Astrocyte (in vitro differentiated cells and primary cell): ENCODE data around the gene DYNLT1. TPM values are rescaled to one million over a fixed set of nuclear protein-coding genes. Genes with fewer than 3 reads are reported as not detected.
A peak's percentile ranks its signal among the peaks of the same experiment; 100 is the strongest.

ENCODE experiments used
- DNase-seq: peaks from one replicate; pipeline ENCODE4 v3.0.0-alpha.2; 2010; ENCODE audit warnings: low read depth
- FAIRE-seq: peaks from 2 replicates; lab custom pipeline; 2011; peaks lifted over from hg19 to GRCh38; lab: Jason Lieb, UNC
- H2AFZ ChIP-seq: 2 replicates; pipeline ENCODE4 v1.6.0; 2012; ENCODE audit warnings: low read depth, low read length, inconsistent platforms
- H3K27ac ChIP-seq: 2 replicates; pipeline ENCODE4 v1.5.1; 2011; ENCODE audit warnings: low read depth, low read length, inconsistent platforms
- H3K27me3 ChIP-seq: 2 replicates; pipeline ENCODE4 v1.6.0; 2011; ENCODE audit warnings: low read length, inconsistent platforms; ENCODE audit not compliant: insufficient read depth
- H3K36me3 ChIP-seq: 2 replicates; pipeline ENCODE4 v1.5.1; 2011; ENCODE audit warnings: low read length, inconsistent platforms; ENCODE audit not compliant: insufficient read depth
- H3K4me1 ChIP-seq: 2 replicates; pipeline ENCODE4 v1.5.1; 2011; ENCODE audit warnings: low read length, inconsistent platforms; ENCODE audit not compliant: insufficient read depth
- H3K4me2 ChIP-seq: 2 replicates; pipeline ENCODE4 v1.6.0; 2012; ENCODE audit warnings: low read length, inconsistent platforms
- H3K4me3 ChIP-seq: 2 replicates; pipeline ENCODE4 v1.5.1; 2011; ENCODE audit warnings: low read depth, mild to moderate bottlenecking, low read length, inconsistent platforms; ENCODE audit not compliant: insufficient read depth
- H3K79me2 ChIP-seq: 2 replicates; pipeline ENCODE4 v1.6.0; 2012; ENCODE audit warnings: mild to moderate bottlenecking, low read length, inconsistent platforms; ENCODE audit not compliant: insufficient read depth
- H3K9ac ChIP-seq: 2 replicates; pipeline ENCODE4 v1.6.0; 2012; ENCODE audit warnings: mild to moderate bottlenecking, low read length, inconsistent platforms
- H3K9me3 ChIP-seq: 2 replicates; pipeline ENCODE4 v1.5.1; 2012; ENCODE audit warnings: low read depth, mild to moderate bottlenecking, low read length, inconsistent platforms; ENCODE audit not compliant: insufficient read depth
- H4K20me1 ChIP-seq: 2 replicates; pipeline ENCODE4 v1.6.0; 2012; ENCODE audit warnings: low read length, inconsistent platforms; ENCODE audit not compliant: insufficient read depth
- H3K27ac Mint-ChIP-seq: one replicate; pipeline ENCODE4 v1.8.0; 2021; ENCODE audit warnings: mild to moderate bottlenecking, mixed read lengths; ENCODE audit not compliant: unreplicated experiment
- H3K27me3 Mint-ChIP-seq: one replicate; pipeline ENCODE4 v1.8.0; 2021; ENCODE audit warnings: low read depth, mixed read lengths; ENCODE audit not compliant: unreplicated experiment
- H3K36me3 Mint-ChIP-seq: one replicate; pipeline ENCODE4 v1.8.0; 2021; ENCODE audit warnings: low read depth, mixed read lengths; ENCODE audit not compliant: unreplicated experiment
- H3K4me1 Mint-ChIP-seq: one replicate; pipeline ENCODE4 v1.8.0; 2021; ENCODE audit warnings: low read depth, mixed read lengths; ENCODE audit not compliant: unreplicated experiment
- H3K4me3 Mint-ChIP-seq: one replicate; pipeline ENCODE4 v1.8.0; 2021; ENCODE audit warnings: mild to moderate bottlenecking, moderate library complexity, mixed read lengths; ENCODE audit not compliant: unreplicated experiment
- H3K9me3 Mint-ChIP-seq: one replicate; pipeline ENCODE4 v1.8.0; 2021; ENCODE audit warnings: mild to moderate bottlenecking, mixed read lengths; ENCODE audit not compliant: unreplicated experiment
- CTCF ChIP-seq: IDR thresholded peaks from 2 replicates; pipeline ENCODE4 v1.5.1; 2011; ENCODE audit warnings: low read depth, mild to moderate bottlenecking, inconsistent platforms, low read length, moderate library complexity; ENCODE audit not compliant: insufficient read depth
- EZH2 ChIP-seq: IDR thresholded peaks from 2 replicates; pipeline ENCODE4 v1.6.1; 2012; ENCODE audit warnings: mild to moderate bottlenecking, low read length, inconsistent platforms; ENCODE audit not compliant: insufficient read depth
- total RNA-seq: library from RNA; stranded (reverse); gene quantifications from 2 replicates; pipeline ENCODE4 v1.2.1, GENCODE V29; 2021

The DYNLT1 gene
- total RNA-seq, 1 donor from 2014 or later = 169 TPM

GRCh38 chr6:158627168-158627939 is 17.2 kb downstream of the DYNLT1 start:
- Histone ChIP-seq H3K9me3 (no peaks in the 10 kb centered on the region), H4K20me1 (peaks cover 33% of the 10 kb centered on the region), H3K36me3 (peaks cover 30% of the 10 kb centered on the region), H3K9ac (no peak overlapping the region), H3K27ac (no peak overlapping the region), H3K4me2 (no peak overlapping the region), H2AFZ (no peak overlapping the region), H3K4me3 (no peak overlapping the region), H3K27me3 (no peaks in the 10 kb centered on the region), H3K79me2 (peaks cover 3% of the 10 kb centered on the region), H3K4me1 (peaks cover 17% of the 10 kb centered on the region)
- FAIRE-seq = no peak
- no peaks in the 10 kb centered on the region for H3K27me3 Mint-ChIP-seq
- H3K9me3 Mint-ChIP-seq = no peaks in the 10 kb centered on the region
- H3K27ac Mint-ChIP-seq = peak overlapping the region; percentile 68
- no peak overlapping the region for H3K4me3 Mint-ChIP-seq
- DNase-seq = no peak
- TF ChIP-seq EZH2 = no peak
- no peak for TF ChIP-seq CTCF
- H3K4me1 Mint-ChIP-seq = peaks cover 19% of the 10 kb centered on the region
- H3K36me3 Mint-ChIP-seq = peaks cover 31% of the 10 kb centered on the region

- DNase-seq (no peak), FAIRE-seq (no peak)
- H3K9me3 Mint-ChIP-seq = no peaks in the 10 kb centered on the region
- H3K4me1 ChIP-seq = peaks cover 9% of the 10 kb centered on the region
- H3K4me3 Mint-ChIP-seq = no peak overlapping the region
- H3K4me1 Mint-ChIP-seq = peaks cover 15% of the 10 kb centered on the region
- H2AFZ ChIP-seq = no peak overlapping the region
- peaks cover 32% of the 10 kb centered on the region for H3K36me3 Mint-ChIP-seq
- H4K20me1 ChIP-seq = peaks cover 36% of the 10 kb centered on the region
- no peak overlapping the region for H3K27ac Mint-ChIP-seq
- H3K27me3 Mint-ChIP-seq = no peaks in the 10 kb centered on the region
- H3K27me3 ChIP-seq = no peaks in the 10 kb centered on the region
- no peak overlapping the region for H3K4me3 ChIP-seq
- H3K9me3 ChIP-seq = no peaks in the 10 kb centered on the region
- TF ChIP-seq EZH2 = no peak
- no peak for TF ChIP-seq CTCF
- peaks cover 3% of the 10 kb centered on the region for H3K79me2 ChIP-seq
- H3K36me3 ChIP-seq = peaks cover 33% of the 10 kb centered on the region
- no peak overlapping the region for H3K27ac ChIP-seq
- H3K4me2 ChIP-seq = no peak overlapping the region
- peak overlapping the region; percentile 18 for H3K9ac ChIP-seq
Measured at GRCh38 chr6:158626360-158627167, 18.0 kb downstream of the DYNLT1 start.
